GM18517 (cell line): Measurements from ENCODE around the gene CARD9.

Source experiments
- ATAC-seq: cut with Tn5 transposase; IDR thresholded peaks from one replicate; pipeline ENCODE4 v1.9.1; 2021; ENCODE audit warnings: mild to moderate bottlenecking, moderate library complexity; ENCODE audit not compliant: unreplicated experiment

The CARD9 gene

GRCh38 chr9:136381966-136382513, 8.6 kb upstream of the CARD9 start:
- ATAC-seq: no peak

- ATAC-seq: no peak
Observed at GRCh38 chr9:136381311-136381710, 7.8 kb upstream of the CARD9 start.

GRCh38 chr9:136380381-136380780, 6.9 kb upstream of the CARD9 start:
- ATAC-seq: no peak

GRCh38 chr9:136379891-136380290, 6.4 kb upstream of the CARD9 start:
- ATAC-seq: no peak

GRCh38 chr9:136379401-136379800, 5.9 kb upstream of the CARD9 start:
- ATAC-seq: no peak

- no peak for ATAC-seq
Observed at GRCh38 chr9:136379003-136379287, 5.5 kb upstream of the CARD9 start.

GRCh38 chr9:136378170-136379002, 4.9 kb upstream of the CARD9 start:
- ATAC-seq: no peak

- no peak for ATAC-seq
Observed at GRCh38 chr9:136377341-136378169, 4.1 kb upstream of the CARD9 start.

- no peak for ATAC-seq
Observed at GRCh38 chr9:136376457-136376856, 3.0 kb upstream of the CARD9 start.

GRCh38 chr9:136375096-136375495, 1.6 kb upstream of the CARD9 start:
- no peak for ATAC-seq

GRCh38 chr9:136374183-136374575, 710 bp upstream of the CARD9 start:
- no peak for ATAC-seq

GRCh38 chr9:136372561-136373299, 739 bp downstream of the CARD9 start:
- ATAC-seq: no peak

- ATAC-seq: no peak
Observed at GRCh38 chr9:136372006-136372405, 1.5 kb downstream of the CARD9 start.

- ATAC-seq: no peak
Observed at GRCh38 chr9:136371533-136371880, 2.0 kb downstream of the CARD9 start.

GRCh38 chr9:136370687-136371532, 2.6 kb downstream of the CARD9 start:
- ATAC-seq: no peak

- no peak for ATAC-seq
Observed at GRCh38 chr9:136370037-136370436, 3.4 kb downstream of the CARD9 start.

- no peak for ATAC-seq
Observed at GRCh38 chr9:136368190-136368589, 5.3 kb downstream of the CARD9 start.

GRCh38 chr9:136367296-136368145, 5.9 kb downstream of the CARD9 start:
- no peak for ATAC-seq

GRCh38 chr9:136366826-136367225, 6.6 kb downstream of the CARD9 start:
- no peak for ATAC-seq
